Measurements from ENCODE around the gene LATS2.

Gene LATS2

DNA sequence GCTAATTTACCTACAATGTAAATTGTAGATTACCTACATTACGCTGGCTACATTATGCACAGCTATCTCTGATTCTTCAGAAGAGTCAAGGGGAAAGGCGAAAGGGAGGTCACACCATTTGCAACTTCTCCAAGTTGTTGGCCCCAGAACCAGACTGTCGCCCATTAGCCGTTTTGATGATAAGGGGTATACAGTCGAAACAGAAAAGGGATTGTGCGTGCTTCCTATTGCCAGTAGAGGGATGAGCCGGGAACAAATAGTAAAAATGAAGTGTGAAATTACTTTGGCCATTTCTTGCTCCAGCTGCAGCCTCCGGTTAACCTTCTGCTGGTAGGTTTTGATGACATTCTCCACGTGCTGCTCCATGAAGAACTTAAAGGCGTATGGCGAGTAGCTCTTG, 73.8 kb downstream of the LATS2 start:
- H3K4me3 ChIP-seq (ENCODE audit: low read depth in 1 of 2, low read length in 2 of 2), result no peak overlapping the region
- H3K27ac ChIP-seq (ENCODE audit: low read length), result no peak overlapping the region
- no peaks in the 10 kb centered on the region for H3K27me3 ChIP-seq (ENCODE audit: insufficient read depth, low read length, poor library complexity)
- TF ChIP-seq CTCF (IDR thresholded peaks at IDR 0.05; ENCODE audit: borderline replicate concordance, extremely low read depth, low read length, poor library complexity, severe bottlenecking) (no peak), EZH2 (IDR thresholded peaks at IDR 0.05; ENCODE audit: borderline replicate concordance, low read depth, low read length, severe bottlenecking) (no peak)
- H2AFZ ChIP-seq (ENCODE audit: low read depth, low read length), result no peak overlapping the region
- DNase-seq (no peak), ATAC-seq (ENCODE audit: insufficient read depth, low read depth) (no peak)
- H3K9ac ChIP-seq (ENCODE audit: low read depth, low read length), result no peak overlapping the region
- H3K79me2 ChIP-seq (ENCODE audit: insufficient read depth, low read length), result no peaks in the 10 kb centered on the region
- no peaks in the 10 kb centered on the region for H3K4me1 ChIP-seq (ENCODE audit: insufficient read depth, low read length)
- H4K20me1 ChIP-seq (ENCODE audit: insufficient read depth, low read length), result no peaks in the 10 kb centered on the region
- no peak overlapping the region for H3K4me2 ChIP-seq (ENCODE audit: insufficient read depth, low read length)
- no peaks in the 10 kb centered on the region for H3K36me3 ChIP-seq (ENCODE audit: insufficient read depth, low read length)
- H3K9me3 ChIP-seq (ENCODE audit: insufficient read depth, low read length, severe bottlenecking), result no peaks in the 10 kb centered on the region

DNA sequence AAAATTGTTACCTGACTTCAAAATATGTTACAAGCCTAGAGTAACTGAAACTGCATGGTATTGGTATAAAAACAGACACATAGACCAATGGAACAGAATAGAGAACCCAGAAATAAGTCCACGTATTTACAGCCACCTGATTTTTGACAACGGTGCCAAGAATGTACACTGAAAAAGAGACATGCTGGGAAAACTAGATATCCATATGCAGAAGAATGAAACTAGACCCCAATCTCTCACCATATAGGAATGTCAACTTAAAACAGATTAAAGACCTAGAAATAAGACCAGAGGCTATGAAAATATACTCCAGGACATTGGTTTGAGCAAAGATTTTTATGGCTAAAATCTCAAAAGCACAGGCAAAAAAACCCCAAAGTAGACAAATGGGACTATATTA, 76.5 kb downstream of the LATS2 start:
- Histone ChIP-seq H3K36me3 (ENCODE audit: insufficient read depth, low read length) (no peaks in the 10 kb centered on the region), H4K20me1 (ENCODE audit: insufficient read depth, low read length) (no peaks in the 10 kb centered on the region), H3K4me1 (ENCODE audit: insufficient read depth, low read length) (no peaks in the 10 kb centered on the region), H3K79me2 (ENCODE audit: insufficient read depth, low read length) (no peaks in the 10 kb centered on the region), H3K27ac (ENCODE audit: low read length) (no peak overlapping the region), H2AFZ (ENCODE audit: low read depth, low read length) (no peak overlapping the region), H3K9ac (ENCODE audit: low read depth, low read length) (no peak overlapping the region), H3K9me3 (ENCODE audit: insufficient read depth, low read length, severe bottlenecking) (no peaks in the 10 kb centered on the region), H3K4me3 (ENCODE audit: low read depth in 1 of 2, low read length in 2 of 2) (no peak overlapping the region), H3K4me2 (ENCODE audit: insufficient read depth, low read length) (no peak overlapping the region), H3K27me3 (ENCODE audit: insufficient read depth, low read length, poor library complexity) (peaks cover 5% of the 10 kb centered on the region)
- DNase-seq (no peak), ATAC-seq (ENCODE audit: insufficient read depth, low read depth) (no peak)
- TF ChIP-seq CTCF (IDR thresholded peaks at IDR 0.05; ENCODE audit: borderline replicate concordance, extremely low read depth, low read length, poor library complexity, severe bottlenecking), result no peak

DNA sequence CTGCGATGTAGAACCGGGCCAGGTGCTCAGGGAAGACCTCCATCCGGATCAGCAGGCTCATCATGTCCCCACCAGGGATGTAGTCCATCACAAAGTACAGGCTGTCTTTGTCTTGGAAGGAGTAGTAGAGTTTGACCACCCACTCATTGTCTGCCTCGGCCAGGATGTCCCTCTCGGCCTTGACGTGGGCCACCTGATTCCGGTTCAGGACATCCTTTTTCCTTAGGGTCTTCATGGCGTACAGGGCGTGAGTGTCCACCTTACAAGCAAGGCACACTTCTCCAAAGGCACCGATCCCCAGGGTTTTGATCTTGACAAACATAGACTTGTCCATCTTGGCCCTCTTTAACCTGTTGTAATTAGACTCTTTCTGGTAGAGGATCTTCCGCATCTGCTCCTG, 78.0 kb downstream of the LATS2 start:
- Histone ChIP-seq H3K9me3 (ENCODE audit: insufficient read depth, low read length, severe bottlenecking) (no peaks in the 10 kb centered on the region), H3K27ac (ENCODE audit: low read length) (no peak overlapping the region), H3K4me2 (ENCODE audit: insufficient read depth, low read length) (no peak overlapping the region), H4K20me1 (ENCODE audit: insufficient read depth, low read length) (no peaks in the 10 kb centered on the region), H3K4me1 (ENCODE audit: insufficient read depth, low read length) (no peaks in the 10 kb centered on the region), H3K9ac (ENCODE audit: low read depth, low read length) (no peak overlapping the region), H2AFZ (ENCODE audit: low read depth, low read length) (no peak overlapping the region), H3K79me2 (ENCODE audit: insufficient read depth, low read length) (no peaks in the 10 kb centered on the region), H3K36me3 (ENCODE audit: insufficient read depth, low read length) (no peaks in the 10 kb centered on the region), H3K27me3 (ENCODE audit: insufficient read depth, low read length, poor library complexity) (peaks cover 5% of the 10 kb centered on the region), H3K4me3 (ENCODE audit: low read depth in 1 of 2, low read length in 2 of 2) (no peak overlapping the region)
- no peak for DNase-seq
- ATAC-seq (ENCODE audit: insufficient read depth, low read depth), result no peak
- TF ChIP-seq EZH2 (IDR thresholded peaks at IDR 0.05; ENCODE audit: borderline replicate concordance, low read depth, low read length, severe bottlenecking) (no peak), CTCF (IDR thresholded peaks at IDR 0.05; ENCODE audit: borderline replicate concordance, extremely low read depth, low read length, poor library complexity, severe bottlenecking) (no peak)

Measured in DND-41 (cell line).